ENCODE results near the gene RPL39L. TPM values are rescaled to one million over a fixed set of nuclear protein-coding genes. Genes with fewer than 3 reads are reported as not detected.

Gene RPL39L
- polyA plus RNA-seq, 1 experiment = 16.2 TPM

DNA sequence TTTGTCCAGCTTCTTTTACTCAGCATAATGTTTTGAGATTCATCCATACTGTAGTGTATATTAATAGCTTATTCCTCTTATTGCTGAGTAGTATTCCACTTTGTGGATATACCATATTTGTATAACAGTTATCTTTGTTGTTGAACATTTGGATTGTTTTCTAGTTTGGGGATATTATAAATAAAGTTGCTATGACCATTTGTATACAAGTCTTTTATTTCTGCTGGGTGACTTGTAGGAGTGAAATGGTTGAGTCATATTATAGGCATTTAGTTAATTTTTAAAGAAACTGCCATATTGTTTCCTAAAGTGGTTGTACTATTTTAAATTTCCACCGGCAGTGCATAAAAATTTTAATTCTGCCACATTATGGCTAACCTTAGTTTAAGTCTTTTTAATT is 53.4 kb downstream of the RPL39L start:
- CTCF ChIA-PET = interaction anchor here (0.8 kb wide), 1 partner anchor 264 kb away, joined by 3 read pairs; no protein-coding TSS in a partner anchor
- TF ChIP-seq, protein P1, sequence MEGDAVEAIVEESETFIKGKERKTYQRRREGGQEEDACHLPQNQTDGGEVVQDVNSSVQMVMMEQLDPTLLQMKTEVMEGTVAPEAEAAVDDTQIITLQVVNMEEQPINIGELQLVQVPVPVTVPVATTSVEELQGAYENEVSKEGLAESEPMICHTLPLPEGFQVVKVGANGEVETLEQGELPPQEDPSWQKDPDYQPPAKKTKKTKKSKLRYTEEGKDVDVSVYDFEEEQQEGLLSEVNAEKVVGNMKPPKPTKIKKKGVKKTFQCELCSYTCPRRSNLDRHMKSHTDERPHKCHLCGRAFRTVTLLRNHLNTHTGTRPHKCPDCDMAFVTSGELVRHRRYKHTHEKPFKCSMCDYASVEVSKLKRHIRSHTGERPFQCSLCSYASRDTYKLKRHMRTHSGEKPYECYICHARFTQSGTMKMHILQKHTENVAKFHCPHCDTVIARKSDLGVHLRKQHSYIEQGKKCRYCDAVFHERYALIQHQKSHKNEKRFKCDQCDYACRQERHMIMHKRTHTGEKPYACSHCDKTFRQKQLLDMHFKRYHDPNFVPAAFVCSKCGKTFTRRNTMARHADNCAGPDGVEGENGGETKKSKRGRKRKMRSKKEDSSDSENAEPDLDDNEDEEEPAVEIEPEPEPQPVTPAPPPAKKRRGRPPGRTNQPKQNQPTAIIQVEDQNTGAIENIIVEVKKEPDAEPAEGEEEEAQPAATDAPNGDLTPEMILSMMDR (IDR thresholded peaks at IDR 0.05; ENCODE audit: insufficient read depth, low read depth, low read length) = no peak

DNA sequence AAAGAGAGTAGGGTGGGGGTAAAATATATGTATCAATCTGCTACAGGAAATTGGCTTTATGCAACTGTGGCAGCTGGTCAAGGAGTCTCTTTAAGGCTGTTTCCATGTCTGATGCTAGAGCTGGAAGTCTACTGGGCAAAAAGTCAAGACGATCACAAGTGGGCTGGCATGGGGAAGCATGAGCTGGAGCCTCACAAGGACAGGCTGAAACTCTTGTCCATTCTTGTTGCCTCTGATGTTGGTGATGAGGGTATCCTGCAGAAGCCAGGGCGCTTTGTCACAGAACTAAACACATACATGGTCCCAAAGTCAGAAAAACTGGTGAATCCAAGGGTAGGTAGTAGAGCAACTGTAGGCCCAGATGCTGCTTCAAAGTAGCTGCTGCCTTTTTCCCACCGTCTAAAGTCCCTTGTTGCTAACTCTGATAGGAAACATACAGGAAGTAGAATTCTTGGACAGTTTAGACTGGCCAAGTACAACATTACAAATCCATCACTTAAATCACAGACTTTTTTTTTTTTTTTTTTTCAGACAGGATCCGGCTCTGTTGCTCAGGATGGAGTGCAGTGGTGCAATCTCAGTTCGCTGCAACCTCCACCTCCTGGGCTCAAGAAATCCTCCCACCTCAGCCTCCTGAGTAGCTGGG is 54.2 kb downstream of the RPL39L start:
- POLR2A ChIA-PET = no interaction called here
- no peak overlapping the region for H3K4me3 ChIP-seq (ENCODE audit: low read depth, low read length)
- H3K27me3 ChIP-seq (ENCODE audit: control insufficient read depth, insufficient read depth, low read length) = no peaks in the 10 kb centered on the region
- TF ChIP-seq, protein P1 (IDR thresholded peaks at IDR 0.05; ENCODE audit: insufficient read depth, low read depth, low read length) = no peak
- H3K36me3 ChIP-seq (ENCODE audit: control insufficient read depth, insufficient read depth, low read length) = no peaks in the 10 kb centered on the region
- DNase-seq (ENCODE audit: low read depth) = no peak
- CTCF ChIA-PET = interaction anchor here (0.8 kb wide), 1 partner anchor 263 kb away, joined by 3 read pairs; no protein-coding TSS in a partner anchor

More for the DNA sequence above, 53.4 kb downstream of the RPL39L start:
- POLR2A ChIA-PET = no interaction called here
- H3K4me3 ChIP-seq (ENCODE audit: low read depth, low read length) = no peak overlapping the region
- H3K27me3 ChIP-seq (ENCODE audit: control insufficient read depth, insufficient read depth, low read length) = no peaks in the 10 kb centered on the region
- no peaks in the 10 kb centered on the region for H3K36me3 ChIP-seq (ENCODE audit: control insufficient read depth, insufficient read depth, low read length)
- no peak for DNase-seq (ENCODE audit: low read depth)

DNA sequence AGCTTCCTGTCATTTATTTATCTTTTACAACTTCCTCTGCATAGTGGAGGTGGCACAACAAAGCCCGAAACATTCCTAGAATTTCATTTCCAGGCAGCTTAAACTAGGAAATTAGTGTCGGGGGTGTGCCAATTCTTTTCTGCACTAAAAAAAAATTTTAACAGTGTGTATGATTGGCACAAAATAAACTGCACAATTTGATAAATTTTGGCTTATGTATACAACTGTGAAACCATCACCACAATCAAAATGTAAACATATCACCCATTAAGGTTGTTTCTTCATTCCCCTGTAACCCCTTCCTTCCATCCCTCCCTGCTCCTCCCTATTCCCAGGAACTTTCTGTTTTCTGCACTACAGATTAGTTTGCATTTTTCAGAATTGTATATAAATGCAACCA is 54.7 kb downstream of the RPL39L start:
- no peak for DNase-seq (ENCODE audit: low read depth)
- Histone ChIP-seq H3K4me3 (ENCODE audit: low read depth, low read length) (no peak overlapping the region), H3K36me3 (ENCODE audit: control insufficient read depth, insufficient read depth, low read length) (no peaks in the 10 kb centered on the region), H3K27me3 (ENCODE audit: control insufficient read depth, insufficient read depth, low read length) (no peaks in the 10 kb centered on the region)
- CTCF ChIA-PET = interaction anchor here (0.7 kb wide), 1 partner anchor 19 kb away, joined by 3 read pairs; no protein-coding TSS in a partner anchor
- POLR2A ChIA-PET = no interaction called here
- TF ChIP-seq, protein P1 (IDR thresholded peaks at IDR 0.05; ENCODE audit: insufficient read depth, low read depth, low read length) = no peak

DNA sequence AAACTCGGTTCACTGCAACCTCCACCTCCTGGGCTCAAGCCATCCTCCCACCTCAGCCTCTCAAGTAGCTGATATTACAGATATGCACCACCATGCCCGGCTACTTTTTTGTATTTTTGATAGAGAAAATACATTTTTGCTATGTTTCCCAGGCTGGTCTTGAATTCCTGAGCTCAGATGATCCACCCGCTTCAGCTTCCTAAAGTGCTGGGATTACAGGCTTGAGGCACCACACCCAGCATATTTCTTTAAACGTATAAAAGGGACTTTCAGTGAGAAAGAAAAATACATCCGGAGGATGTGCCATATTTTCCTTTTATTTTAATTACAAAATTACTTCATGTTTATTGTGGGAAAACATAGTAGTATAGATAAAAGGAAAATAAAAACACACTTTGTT is 55.2 kb downstream of the RPL39L start:
- Histone ChIP-seq H3K27me3 (ENCODE audit: control insufficient read depth, insufficient read depth, low read length) (no peaks in the 10 kb centered on the region), H3K36me3 (ENCODE audit: control insufficient read depth, insufficient read depth, low read length) (no peaks in the 10 kb centered on the region), H3K4me3 (ENCODE audit: low read depth, low read length) (no peak overlapping the region)
- ChIA-PET POLR2A (no interaction called here), CTCF (interaction anchor here (0.7 kb wide), 1 partner anchor 19 kb away, joined by 3 read pairs; no protein-coding TSS in a partner anchor)
- TF ChIP-seq, protein P1 (IDR thresholded peaks at IDR 0.05; ENCODE audit: insufficient read depth, low read depth, low read length) = no peak
- no peak for DNase-seq (ENCODE audit: low read depth)

DNA sequence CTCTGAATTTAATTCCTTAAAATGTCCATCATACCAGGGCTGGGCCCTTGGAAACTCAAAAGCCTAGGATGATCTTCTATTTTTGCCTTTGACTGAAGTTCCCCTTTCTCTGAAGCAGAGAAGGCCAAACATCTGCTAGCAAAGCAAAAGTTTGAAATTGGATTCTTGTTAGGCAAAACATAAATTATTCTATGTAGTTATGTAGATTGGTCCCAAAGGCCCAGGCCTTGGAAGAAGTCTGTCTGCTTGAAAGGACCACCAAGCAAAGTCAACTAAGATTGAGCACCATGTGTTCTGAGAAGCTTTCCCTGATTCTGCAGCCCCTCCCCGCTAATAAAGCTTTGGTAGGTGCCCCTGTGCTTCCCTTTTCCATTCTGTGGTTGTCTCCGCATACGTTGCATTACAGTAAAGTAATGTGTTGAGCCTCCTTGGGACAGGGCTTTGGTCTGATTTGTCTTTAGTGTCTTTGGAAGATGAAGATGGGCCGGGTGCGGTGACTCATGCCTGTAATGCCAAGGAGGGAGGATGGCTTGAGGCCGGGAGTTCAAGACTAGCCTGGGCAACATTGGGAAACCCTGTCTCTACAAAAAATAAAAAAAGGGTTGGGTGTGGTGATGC is 56.4 kb downstream of the RPL39L start:
- no peak for DNase-seq (ENCODE audit: low read depth)

More for the DNA sequence above, 56.4 kb downstream of the RPL39L start:
- Histone ChIP-seq H3K36me3 (ENCODE audit: control insufficient read depth, insufficient read depth, low read length) (no peaks in the 10 kb centered on the region), H3K4me3 (ENCODE audit: low read depth, low read length) (no peak overlapping the region), H3K27me3 (ENCODE audit: control insufficient read depth, insufficient read depth, low read length) (no peaks in the 10 kb centered on the region)
- ChIA-PET POLR2A (no interaction called here), CTCF (no interaction called here)
- TF ChIP-seq, protein P1 (IDR thresholded peaks at IDR 0.05; ENCODE audit: insufficient read depth, low read depth, low read length) = no peak

Data from BJ (cell line).